GM12875 (cell line): ENCODE results near the gene CD2BP2.
"Not testable (repeated sequence)": the region's sequence is repeated elsewhere in the genome, so short reads cannot be mapped to it uniquely, and the experiment has no call there.

ENCODE experiments used
- H3K4me3 ChIP-seq: one replicate; pipeline ENCODE4 v1.5.1; 2011; ENCODE audit warnings: low read depth, low read length, control low read depth
- CTCF ChIP-seq: IDR thresholded peaks from 2 replicates; pipeline ENCODE4 v1.5.1; 2011; ENCODE audit warnings: low read depth, mild to moderate bottlenecking, control low read depth, inconsistent platforms, low read length, moderate library complexity, borderline replicate concordance; ENCODE audit not compliant: insufficient read depth

The CD2BP2 gene

GRCh38 chr16:30355144-30355953, at the start of gene CD2BP2:
Gene CD2BP2 (minus strand): TSS chr16:30355308. CDS start chr16:30354681, 627 bp downstream.
- TF ChIP-seq CTCF = no peak
- peak within 1 kb of the TSS; percentile 77 for H3K4me3 ChIP-seq

GRCh38 chr16:30401768-30402425, 46.8 kb upstream of the CD2BP2 start:
- H3K4me3 ChIP-seq = no peak overlapping the region

GRCh38 chr16:30399435-30400186, 44.5 kb upstream of the CD2BP2 start:
- no peak for TF ChIP-seq CTCF
- H3K4me3 ChIP-seq = peak overlapping the region; percentile 47

More at GRCh38 chr16:30401768-30402425, 46.8 kb upstream of the CD2BP2 start:
- TF ChIP-seq CTCF = no peak

- TF ChIP-seq CTCF = no peak
- H3K4me3 ChIP-seq = no peak overlapping the region
Observed at GRCh38 chr16:30398661-30399434, 43.7 kb upstream of the CD2BP2 start.

- TF ChIP-seq CTCF = no peak
- no peak overlapping the region for H3K4me3 ChIP-seq
Observed at GRCh38 chr16:30397776-30398660, 42.9 kb upstream of the CD2BP2 start.

GRCh38 chr16:30397056-30397455, 41.9 kb upstream of the CD2BP2 start:
- H3K4me3 ChIP-seq = no peak overlapping the region
- no peak for TF ChIP-seq CTCF

GRCh38 chr16:30396627-30397026, 41.5 kb upstream of the CD2BP2 start:
- H3K4me3 ChIP-seq = not testable (repeated sequence)
